GM20431 (cell line): ENCODE results near the gene HNRNPU.

ENCODE experiments used
- in situ Hi-C: fragments of 300-500 bp; cut with MseI, MboI; formaldehyde crosslinking; loops from one replicate; pipeline ENCODE4 v1.15.0; 2020; ENCODE audit warnings: low sequenced_read_pairs; ENCODE audit not compliant: unreplicated experiment

Gene HNRNPU

GRCh38 chr1:244813327-244813726, 51.0 kb downstream of the HNRNPU start:
- in situ Hi-C loops = no loop called here

- in situ Hi-C loops = no loop called here
Observed at GRCh38 chr1:244810221-244810620, 54.1 kb downstream of the HNRNPU start.

GRCh38 chr1:244807138-244807537, 57.2 kb downstream of the HNRNPU start:
- in situ Hi-C loops = loop anchor here (10.0 kb wide), 1 partner anchor 238 kb away; no protein-coding TSS in a partner anchor

- in situ Hi-C loops = loop anchor here (10.0 kb wide), 1 partner anchor 240 kb away; no protein-coding TSS in a partner anchor
Observed at GRCh38 chr1:244804841-244805240, 59.5 kb downstream of the HNRNPU start.

- in situ Hi-C loops = loop anchor here (10.0 kb wide), 1 partner anchor 242 kb away; no protein-coding TSS in a partner anchor
Observed at GRCh38 chr1:244802556-244803239, 61.6 kb downstream of the HNRNPU start.

GRCh38 chr1:244802041-244802440, 62.3 kb downstream of the HNRNPU start:
- in situ Hi-C loops = loop anchor here (10.0 kb wide), 1 partner anchor 243 kb away; no protein-coding TSS in a partner anchor

GRCh38 chr1:244801246-244801645, 63.1 kb downstream of the HNRNPU start:
- in situ Hi-C loops = loop anchor here (10.0 kb wide), 1 partner anchor 244 kb away; no protein-coding TSS in a partner anchor

- in situ Hi-C loops = loop anchor here (10.0 kb wide), 1 partner anchor 244 kb away; no protein-coding TSS in a partner anchor
Observed at GRCh38 chr1:244800821-244801220, 63.5 kb downstream of the HNRNPU start.
